ENCODE results near the gene EFHC2.
"Not testable (repeated sequence)": the region's sequence is repeated elsewhere in the genome, so short reads cannot be mapped to it uniquely, and the experiment has no call there.

The EFHC2 gene

DNA sequence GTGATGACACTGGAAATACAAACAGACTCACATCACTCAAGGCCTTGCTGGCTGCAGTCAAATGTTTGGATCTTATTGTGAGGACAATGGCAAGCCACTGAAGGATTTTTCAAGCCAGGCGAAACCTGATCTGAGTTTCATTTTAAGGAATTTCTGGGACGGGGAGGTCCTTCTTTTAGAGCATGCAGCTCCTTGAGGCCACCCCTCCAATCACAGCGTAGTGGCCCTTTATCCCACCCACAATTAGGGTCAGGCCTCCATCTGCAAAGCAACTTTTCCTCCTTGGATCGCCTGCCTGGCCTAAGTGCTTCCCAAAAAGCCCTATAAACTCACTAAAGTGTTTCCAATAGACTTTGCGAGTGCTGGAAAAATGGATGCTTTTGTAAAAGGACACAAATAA is 115.5 kb downstream of the EFHC2 start:
- no peak for DNase-seq

DNA sequence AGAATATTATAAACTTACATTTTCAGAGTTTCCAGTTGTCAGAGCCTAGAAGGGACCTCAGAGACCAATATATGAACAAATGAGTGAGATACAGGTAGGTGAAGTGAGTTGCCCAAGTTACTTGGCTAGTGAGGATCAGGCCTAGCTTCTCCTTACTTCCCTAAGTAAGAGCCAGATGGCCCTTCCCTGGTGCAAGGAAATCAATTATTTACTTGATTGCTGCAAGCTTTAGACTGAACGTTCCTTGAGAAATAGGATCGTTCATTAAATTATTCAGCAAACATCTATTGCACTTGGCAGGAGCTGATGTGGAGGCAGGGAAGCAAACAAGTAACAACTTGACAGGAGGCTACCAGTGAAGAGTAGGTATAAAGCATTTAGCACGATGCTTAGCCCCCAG is 117.8 kb downstream of the EFHC2 start:
- no peak for DNase-seq

DNA sequence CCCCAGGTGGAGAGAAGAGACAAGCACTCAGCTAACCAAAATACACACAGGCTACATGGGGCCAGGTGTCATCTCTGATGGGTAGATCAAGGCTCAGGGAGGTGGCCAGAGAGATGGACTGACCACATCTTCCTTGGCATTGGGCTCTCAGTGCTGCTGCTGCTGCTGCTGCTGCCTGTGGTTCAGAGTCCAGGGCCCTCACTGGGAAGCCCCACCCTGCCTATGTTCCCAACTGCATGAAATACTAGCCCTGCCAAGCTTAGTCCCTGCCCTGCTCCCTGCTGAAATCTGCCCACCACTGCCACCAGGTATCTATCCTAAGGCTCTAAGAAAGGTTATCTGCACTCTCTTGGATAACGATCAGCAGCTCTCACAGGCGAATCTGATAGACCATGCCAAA is 118.7 kb downstream of the EFHC2 start:
- no peak for DNase-seq

DNA sequence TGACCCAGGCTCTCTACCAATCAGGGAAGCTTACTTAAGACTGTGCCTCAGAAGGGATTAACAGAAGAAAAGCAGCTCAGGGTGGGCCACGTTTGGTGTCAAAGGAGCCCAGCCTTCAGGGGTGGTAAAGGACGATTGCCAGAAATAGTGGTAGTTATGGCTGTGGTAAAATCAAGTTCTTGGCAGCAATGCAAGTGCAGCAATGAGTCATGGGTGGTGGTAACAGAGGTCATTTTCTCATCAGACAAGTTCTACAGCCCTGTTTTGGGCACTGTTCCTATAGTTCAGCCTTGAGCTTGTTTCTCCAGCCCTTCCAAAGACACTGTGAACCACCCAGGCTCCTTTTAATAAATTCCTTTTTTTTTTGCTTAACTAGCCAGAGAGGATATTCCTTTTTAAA is 120.3 kb downstream of the EFHC2 start:
- DNase-seq: no peak

DNA sequence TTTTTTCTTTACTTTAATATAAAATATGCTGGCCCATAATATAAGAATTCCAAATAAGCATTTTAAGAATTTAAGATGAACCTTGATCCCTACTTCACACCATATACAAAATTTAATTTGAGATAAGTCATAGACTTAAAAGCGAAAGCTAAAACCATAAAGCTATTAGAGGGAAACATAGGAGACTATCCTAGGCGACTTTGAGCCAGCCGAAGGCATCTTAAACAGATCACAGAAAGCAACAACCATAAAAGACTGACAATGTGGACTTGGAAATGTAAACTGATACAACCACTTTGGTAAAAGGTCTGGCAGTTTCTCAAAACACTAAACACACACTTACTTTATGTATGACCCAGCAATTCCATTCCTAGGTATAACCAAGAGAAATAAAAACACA is 125.0 kb downstream of the EFHC2 start:
- no peak for DNase-seq

DNA sequence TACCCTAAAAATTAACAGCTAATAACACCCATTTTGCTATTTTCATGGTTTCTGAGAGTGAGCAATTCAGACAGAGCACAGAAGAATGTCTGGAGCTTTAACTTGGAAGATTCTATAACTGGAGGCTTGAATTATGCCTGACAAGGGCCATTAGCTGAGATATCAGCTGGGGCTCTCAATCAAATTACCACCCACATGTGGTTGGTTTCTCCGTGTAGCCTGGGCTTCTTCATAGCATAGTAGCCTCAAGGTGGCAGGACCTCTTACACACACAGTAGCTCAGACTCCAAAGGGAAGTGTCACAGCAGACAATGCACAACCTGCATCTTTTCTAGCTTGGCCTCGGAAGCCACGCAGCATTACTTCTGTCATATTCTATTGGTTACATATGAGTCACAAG is 127.3 kb downstream of the EFHC2 start:
- DNase-seq: no peak

DNA sequence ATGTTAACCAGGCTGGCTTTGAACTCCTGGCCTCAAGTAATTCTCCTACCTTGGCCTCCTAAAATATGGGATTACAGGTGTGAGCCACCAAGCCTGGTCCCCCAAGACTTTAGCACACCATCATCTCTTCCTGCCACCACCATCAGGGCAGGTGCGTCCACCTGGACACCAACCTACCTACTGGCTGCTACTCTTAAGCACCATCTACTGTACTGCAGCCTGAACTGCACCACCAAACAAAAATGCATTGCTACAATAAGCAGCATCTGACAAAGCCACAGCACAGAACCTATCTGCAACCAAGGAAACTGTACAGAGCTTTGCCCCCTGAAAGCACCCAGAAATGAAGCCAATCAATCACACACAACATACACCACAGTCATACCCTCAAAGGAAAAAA is 139.7 kb downstream of the EFHC2 start:
- DNase-seq: no peak

DNA sequence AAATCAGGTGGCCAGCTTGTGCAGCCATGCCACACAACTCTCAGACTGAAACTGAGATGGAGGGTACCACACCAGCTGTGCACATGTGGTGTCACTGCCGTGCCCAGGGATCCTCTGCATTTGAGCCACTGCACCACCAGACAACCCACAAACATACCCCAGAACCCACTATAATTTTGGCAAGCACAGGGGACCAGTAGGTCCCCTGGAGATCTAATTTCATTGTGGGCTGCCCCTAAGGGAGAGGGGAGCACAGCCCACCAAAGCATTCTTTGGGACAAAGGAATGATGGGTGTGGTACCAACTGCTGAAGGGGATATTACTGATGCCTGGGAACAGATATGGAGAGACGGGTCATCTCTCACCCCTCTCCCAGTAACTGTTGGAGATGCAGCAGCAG is 140.9 kb downstream of the EFHC2 start:
- DNase-seq: no peak

DNA sequence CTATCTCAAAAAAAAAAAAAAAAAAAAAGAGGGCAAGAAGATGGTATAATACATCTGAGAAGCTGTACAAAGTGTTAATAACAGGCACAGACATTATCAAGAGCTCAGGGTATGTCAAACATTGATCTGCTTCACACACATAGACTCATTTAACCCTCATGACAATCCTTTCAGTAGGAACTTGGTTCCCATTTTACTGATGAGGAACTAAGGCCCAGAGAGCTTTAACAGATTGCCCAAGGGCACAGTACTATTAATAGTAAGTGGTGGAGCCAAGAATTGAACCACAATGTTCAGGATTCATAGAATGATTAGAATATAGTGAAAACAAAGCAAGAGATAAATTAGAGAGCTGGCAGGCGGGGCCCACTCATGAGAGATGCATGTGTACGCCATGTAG is 154.4 kb downstream of the EFHC2 start:
- DNase-seq: no peak

DNA sequence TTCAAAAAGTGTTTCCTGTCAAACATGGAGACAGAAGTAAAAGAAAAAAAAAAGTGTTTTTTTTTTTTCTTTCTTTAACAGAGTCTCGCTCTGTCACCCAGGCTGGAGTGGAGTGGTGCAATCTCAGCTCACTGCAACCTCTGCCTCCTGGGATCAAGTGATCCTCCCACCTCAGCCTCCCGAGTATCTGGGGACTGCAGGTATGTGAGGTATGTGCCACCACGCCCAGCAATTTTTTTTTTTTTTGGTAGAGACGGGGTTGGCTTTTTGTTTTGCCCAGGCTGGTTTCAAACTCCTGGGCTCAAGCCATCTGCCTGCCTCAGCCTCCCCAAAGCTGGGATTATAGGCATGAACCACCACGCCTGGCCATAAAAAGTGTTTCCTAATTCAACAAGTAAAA is 155.6 kb downstream of the EFHC2 start:
- DNase-seq: not testable (repeated sequence)

DNA sequence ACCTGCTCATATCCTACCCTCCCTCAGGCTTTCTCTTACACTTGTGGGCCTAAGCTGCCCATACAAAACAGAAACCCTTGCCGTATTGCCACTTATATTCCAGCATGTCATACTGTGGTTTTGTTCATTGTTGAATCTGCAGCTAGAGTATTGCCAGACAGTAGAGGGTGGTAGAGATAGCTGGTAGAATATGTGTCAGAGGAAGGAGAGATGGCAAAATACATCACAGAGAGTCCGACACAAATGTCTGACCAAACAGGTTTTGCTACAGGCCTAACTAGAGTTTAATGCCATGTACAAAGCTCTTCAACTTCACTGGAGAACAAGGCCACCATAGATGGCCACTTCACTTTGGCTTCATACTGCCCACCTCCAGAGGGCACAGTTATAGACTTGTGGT is 160.1 kb downstream of the EFHC2 start:
- no peak for DNase-seq

DNA sequence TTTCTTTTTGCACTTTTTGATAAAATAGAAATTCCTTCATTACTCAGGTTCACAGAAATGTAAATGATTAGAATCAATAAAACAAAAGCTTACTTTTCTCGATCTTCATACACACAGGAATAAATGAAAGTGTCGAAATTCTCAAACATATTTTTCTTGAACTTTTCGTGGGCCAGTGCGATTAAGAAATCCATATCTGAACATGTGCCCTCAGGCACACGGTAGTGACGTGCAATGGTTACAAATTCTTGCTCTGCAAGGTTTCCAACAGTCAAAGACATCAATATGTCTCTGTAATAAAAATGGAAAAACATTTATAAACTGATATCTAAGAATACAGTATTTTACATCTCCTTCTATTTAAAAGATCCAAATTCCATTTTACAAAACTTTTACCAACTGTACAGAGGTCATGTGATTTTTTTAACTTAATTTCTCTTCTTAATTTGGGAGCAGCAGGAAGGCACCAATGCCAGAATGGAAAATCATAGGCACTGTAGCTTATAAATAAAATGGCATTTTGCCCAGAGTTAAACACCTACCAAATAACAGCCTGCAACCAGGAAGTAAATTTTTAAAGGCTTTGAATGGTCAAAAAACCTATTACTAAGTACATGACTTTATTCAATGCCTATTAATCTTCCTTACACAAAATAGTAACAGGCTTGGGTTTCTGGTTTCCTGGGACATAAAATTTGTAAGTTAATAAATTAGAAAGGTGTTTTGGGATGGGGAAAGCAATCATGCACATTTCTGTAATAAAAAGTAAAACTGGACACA is 165.0 kb downstream of the EFHC2 start:
- DNase-seq: no peak

DNA sequence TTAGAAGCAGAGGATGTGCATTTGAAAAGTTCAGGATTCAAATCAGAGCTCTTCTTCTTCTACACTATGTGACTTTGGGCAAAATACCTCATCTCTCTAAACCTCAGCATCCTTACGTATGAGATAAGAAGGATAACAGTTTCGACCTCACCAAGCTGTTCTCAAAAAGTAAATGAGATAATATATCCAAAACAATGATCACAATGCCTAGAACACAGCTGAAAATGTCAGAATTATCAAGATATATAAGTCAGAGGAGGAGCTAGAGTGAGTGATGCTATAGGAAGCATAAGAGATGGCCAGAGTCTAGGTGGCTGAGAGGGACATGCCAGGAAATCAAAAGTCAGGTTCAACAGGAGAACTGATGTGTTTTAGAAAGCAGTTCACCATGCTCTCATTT is 168.0 kb downstream of the EFHC2 start:
- no peak for DNase-seq

DNA sequence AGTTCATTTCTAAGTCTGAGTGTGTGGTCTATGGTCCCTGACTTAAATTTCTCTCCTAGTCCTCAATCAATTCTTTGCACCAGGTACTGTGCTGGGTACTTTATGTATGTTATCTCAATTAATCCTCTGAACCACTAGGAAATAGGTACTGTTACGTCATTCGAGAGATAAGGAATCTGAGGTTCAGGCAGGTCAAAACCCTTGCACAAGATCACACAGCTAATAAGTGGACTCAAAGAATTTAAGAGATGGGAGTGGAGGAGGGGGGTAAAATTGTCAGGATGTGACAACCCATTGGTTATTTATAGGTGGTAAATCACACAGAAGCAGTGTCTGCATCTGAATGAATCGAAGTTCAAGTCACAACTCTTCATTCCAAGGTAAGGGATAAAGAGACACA is 169.4 kb downstream of the EFHC2 start:
- DNase-seq: no peak

DNA sequence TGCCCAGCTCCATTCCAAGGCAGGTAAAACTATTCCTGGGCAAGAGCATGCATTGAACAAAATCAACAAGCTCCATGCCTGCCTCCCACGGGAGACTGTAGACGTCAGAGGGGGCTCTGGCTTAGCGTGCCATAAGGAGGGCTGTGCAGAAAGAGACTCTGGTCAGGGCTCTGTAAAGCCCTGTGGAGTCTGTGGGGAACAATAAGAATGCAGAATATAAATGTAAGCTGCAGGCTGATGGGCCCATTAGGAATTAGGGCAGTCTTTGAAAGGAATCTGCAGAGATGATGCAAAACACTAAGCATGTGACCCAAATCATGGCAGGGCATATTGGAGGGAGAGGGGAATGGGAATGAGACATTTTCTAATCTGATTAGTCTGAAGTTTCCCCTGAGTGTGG is 170.3 kb downstream of the EFHC2 start:
- no peak for DNase-seq

DNA sequence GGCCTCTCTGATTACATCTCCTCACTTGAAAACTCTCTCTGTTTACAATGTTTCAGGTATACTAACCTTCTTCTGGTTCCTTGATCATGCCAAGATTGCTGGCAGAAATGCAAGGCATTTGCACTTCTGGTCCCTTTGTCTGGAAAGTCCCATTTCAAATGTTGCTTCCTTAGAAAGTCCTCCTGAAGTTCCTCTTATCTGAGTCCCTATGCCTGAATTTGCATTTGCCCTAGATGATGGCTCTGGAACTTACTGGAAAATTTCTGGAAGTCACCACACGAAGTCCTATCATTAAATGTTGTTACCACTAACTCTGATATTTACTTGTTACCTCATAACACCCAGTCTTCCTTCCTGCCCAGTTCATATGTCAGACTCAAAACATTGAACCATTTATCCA is 176.4 kb downstream of the EFHC2 start:
- no peak for DNase-seq

DNA sequence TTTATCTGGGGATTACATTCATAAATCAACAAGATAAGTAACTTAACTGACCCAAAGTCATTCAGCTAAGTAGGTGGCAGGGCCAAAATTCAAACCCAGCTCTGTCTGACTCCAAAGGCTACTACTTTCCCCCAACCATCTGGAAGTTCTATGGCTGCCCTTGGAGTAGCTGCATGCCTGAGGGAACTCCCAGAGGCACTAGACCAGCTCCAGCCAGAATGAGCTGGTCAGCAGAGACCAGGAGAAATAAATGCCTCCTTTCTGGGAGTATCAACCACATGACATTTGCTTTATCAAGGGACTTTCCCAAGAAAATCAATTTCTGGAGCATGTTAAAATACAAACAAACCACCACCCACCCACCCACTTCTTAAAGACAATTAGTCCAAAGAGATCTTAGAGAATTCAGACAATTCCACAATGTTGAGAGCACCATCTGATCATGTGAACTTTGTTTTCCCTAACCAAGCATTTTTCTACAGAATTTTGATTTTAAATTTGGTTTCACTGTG is 180.5 kb downstream of the EFHC2 start:
- DNase-seq: no peak

DNA sequence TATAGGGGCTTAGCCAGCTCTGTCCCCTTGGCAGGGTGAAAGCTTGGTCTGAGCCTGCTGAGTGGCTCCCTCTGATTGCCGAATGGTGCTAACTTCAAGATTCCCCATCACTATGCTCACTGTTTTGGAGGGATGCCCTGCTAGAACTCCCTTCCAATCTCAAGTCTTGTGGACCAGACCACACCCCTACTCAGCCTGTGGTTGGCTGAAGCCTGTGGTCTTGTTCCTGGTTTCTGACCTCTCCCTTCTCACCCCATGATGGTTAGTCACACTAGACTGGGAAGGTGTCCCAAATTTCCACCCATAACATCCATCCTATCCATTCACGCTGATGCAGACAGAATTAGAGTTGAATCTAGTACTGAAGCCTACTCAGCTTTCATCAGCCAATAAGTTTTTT is 185.6 kb downstream of the EFHC2 start:
- DNase-seq: no peak

DNA sequence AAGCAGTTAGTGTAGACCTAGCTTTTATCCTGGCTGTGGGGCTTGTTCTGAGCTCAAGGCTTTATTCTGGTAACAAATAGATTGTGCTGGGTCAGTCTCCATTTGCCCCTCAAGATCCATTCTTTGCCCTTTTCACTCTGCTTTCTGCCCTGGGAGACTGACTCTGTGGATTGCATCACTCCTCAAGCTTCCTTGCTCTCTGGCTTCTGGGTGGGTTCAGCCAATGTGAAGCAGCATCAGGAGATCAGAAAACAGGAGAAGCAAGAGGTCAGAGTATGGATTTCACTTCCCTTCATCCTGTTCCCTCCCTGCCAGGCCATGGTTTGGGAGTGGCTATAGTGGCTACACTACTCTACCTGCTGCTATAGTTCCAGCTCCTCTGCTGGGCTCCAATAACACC is 186.2 kb downstream of the EFHC2 start:
- no peak for DNase-seq

DNA sequence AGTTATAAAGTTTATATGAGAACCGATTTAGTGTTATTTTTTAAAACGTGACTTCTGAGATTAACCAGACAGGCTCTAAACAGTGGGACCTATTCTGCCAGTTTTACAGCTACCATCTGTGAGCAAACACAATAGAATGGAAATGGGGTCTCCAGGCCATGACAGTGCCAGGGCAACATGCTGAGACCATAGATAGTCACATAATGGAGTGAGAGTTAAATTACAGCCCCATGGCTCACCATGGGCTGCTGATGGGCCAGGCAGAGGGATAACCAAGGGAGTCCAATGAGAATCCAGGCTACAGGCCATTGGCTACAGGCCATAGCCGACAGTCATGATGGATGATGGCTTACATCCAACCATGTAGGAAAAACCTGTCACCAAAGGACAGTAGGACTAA is 186.7 kb downstream of the EFHC2 start:
- DNase-seq: no peak

DNA sequence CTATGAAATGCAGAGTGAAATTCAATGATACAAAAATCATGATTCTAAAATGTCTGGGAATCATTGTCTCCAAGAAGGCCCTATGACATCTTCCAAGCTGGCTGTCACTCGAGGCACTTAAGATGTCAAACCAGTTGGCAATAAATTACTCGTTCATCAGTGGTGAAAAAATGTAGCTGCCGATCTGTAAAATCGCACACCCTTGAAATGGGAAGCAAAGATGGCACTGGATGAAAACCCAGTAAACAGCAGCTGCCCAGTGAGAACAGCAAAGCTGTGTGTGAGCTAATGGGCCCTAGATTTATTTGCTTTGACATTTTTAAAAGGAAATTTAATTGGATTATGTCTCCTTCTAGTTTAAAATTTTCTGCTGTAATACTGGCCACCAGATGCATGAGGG is 188.3 kb downstream of the EFHC2 start:
- no peak for DNase-seq

DNA sequence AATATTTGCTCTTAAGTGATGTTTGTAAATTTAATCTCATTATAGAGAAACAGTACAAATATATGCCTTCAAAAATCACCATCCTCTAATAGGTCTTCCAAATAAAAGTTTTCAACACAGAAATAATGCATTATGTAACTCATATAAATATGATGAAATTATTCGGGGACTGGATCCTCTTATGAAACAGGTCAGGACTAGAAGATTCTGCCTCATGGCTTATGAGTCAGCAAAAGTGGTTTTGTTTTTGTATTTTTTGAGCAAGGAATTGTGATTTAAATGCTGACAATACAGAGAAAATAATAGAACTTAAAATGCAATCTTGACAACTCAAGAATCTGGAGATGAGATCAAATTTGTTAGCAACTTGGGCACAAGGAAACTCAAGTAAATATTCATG is 190.6 kb downstream of the EFHC2 start:
- no peak for DNase-seq

DNA sequence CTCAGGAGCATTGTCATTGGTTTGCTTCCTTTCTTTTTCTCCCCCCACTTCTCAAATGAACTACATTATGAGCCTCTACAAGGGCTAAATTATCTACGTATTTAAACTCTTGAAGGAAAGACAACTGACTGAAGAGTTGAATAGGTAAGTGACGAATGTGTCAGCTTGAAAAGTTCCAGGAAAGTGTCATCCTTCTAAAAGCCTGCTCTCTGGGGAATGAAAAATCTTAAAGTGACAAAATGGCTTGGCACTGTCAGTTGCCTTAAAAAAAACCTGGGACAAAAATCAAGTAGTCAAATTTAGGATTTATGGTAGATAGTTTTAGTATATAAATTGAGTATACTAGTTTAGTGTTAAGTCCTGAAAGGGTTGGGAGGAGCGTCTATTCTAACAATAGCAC is 196.3 kb downstream of the EFHC2 start:
- DNase-seq: no peak

DNA sequence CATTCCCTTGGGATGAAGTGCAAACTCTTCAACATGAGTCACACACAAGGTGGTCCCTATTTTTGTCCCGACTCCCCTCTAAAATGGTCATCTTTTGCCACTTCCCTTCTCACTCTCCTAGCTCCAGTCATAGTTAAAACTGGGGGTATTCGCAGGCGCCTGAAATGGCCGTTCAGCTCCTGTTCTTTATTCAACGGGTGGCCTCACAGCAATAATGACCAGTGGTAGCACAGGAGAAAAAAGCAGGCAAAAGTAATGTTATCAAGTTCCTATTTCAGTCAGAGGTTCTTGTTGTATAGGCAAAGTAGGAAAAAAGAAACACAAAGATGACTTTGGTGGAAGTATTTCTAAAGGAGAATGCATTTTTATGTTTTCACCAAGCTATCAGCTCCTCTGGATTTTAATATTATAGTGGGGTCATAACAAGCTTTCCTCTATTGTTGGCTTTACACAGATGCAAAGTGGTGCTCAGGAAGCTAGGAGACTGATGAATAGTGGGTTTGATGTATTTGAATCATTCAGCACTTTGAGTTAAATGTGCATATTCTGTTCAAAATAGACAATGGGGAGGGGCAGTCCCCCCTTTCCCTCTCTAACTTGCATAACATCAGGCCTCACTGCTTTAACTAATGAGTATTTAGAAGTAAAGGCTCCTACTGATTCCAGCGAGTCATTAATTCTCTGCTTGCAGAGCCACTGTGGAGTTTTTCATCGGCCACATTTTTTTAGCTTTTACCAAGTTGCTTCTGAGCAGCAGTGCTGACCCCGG is 199.1 kb downstream of the EFHC2 start:
- DNase-seq: no peak

Data from NCI-H1092 treated with DMSO at 0.1 percent for 48 hours (cell line).